GM19351 (cell line): ENCODE measurements around the gene TUBGCP6.

ENCODE experiments used
- ATAC-seq: cut with Tn5 transposase; IDR thresholded peaks from one replicate; pipeline ENCODE4 v1.9.1; 2021; ENCODE audit warnings: mild to moderate bottlenecking, moderate library complexity; ENCODE audit not compliant: unreplicated experiment

TUBGCP6 gene

GRCh38 chr22:50184004-50184901 lies 60.6 kb downstream of the TUBGCP6 start:
- no peak for ATAC-seq

- ATAC-seq = no peak
Observed at GRCh38 chr22:50183141-50183971, 61.5 kb downstream of the TUBGCP6 start.

- no peak for ATAC-seq
Observed at GRCh38 chr22:50182176-50183081, 62.4 kb downstream of the TUBGCP6 start.

- ATAC-seq = no peak
Observed at GRCh38 chr22:50180727-50181521, 63.9 kb downstream of the TUBGCP6 start.

- ATAC-seq = no peak
Observed at GRCh38 chr22:50179937-50180726, 64.7 kb downstream of the TUBGCP6 start.

- ATAC-seq = no peak
Observed at GRCh38 chr22:50178871-50179869, 65.7 kb downstream of the TUBGCP6 start.

- no peak for ATAC-seq
Observed at GRCh38 chr22:50178471-50178864, 66.4 kb downstream of the TUBGCP6 start.

- no peak for ATAC-seq
Observed at GRCh38 chr22:50177537-50178470, 67.0 kb downstream of the TUBGCP6 start.

GRCh38 chr22:50176850-50177536 lies 67.8 kb downstream of the TUBGCP6 start:
- no peak for ATAC-seq

GRCh38 chr22:50175921-50176849 lies 68.6 kb downstream of the TUBGCP6 start:
- ATAC-seq = no peak

- no peak for ATAC-seq
Observed at GRCh38 chr22:50175191-50175461, 69.7 kb downstream of the TUBGCP6 start.

- ATAC-seq = no peak
Observed at GRCh38 chr22:50174382-50175190, 70.2 kb downstream of the TUBGCP6 start.

GRCh38 chr22:50173983-50174355 lies 70.9 kb downstream of the TUBGCP6 start:
- no peak for ATAC-seq

GRCh38 chr22:50173311-50173982 lies 71.4 kb downstream of the TUBGCP6 start:
- ATAC-seq = no peak
